GM18526 (cell line): ENCODE results near the gene ANAPC16.
A peak's percentile ranks its signal among the peaks of the same experiment; 100 is the strongest.

Source experiments
- POLR2A ChIP-seq: IDR thresholded peaks from 3 replicates; pipeline ENCODE4 v1.6.1; 2011; ENCODE audit not compliant: insufficient read length; ENCODE audit errors: extremely low read depth

ANAPC16 gene

GRCh38 chr10:72255977-72256729, 40.3 kb downstream of the ANAPC16 start:
- no peak for TF ChIP-seq POLR2A

GRCh38 chr10:72257051-72257892, 41.5 kb downstream of the ANAPC16 start:
- TF ChIP-seq POLR2A: no peak

GRCh38 chr10:72258617-72259016, 42.8 kb downstream of the ANAPC16 start:
- TF ChIP-seq POLR2A: no peak

- TF ChIP-seq POLR2A: no peak
Observed at GRCh38 chr10:72259491-72260238, 43.9 kb downstream of the ANAPC16 start.

GRCh38 chr10:72260239-72260975, 44.6 kb downstream of the ANAPC16 start:
- TF ChIP-seq POLR2A: peak; percentile 21

- TF ChIP-seq POLR2A: peak; percentile 20
Observed at GRCh38 chr10:72260976-72261783, 45.4 kb downstream of the ANAPC16 start.

GRCh38 chr10:72261784-72262404, 46.1 kb downstream of the ANAPC16 start:
- no peak for TF ChIP-seq POLR2A

GRCh38 chr10:72263613-72264241, 47.9 kb downstream of the ANAPC16 start:
- TF ChIP-seq POLR2A: no peak

GRCh38 chr10:72264536-72264935, 48.7 kb downstream of the ANAPC16 start:
- no peak for TF ChIP-seq POLR2A

GRCh38 chr10:72265508-72265907, 49.7 kb downstream of the ANAPC16 start:
- no peak for TF ChIP-seq POLR2A

GRCh38 chr10:72265990-72266865, 50.4 kb downstream of the ANAPC16 start:
- no peak for TF ChIP-seq POLR2A

- no peak for TF ChIP-seq POLR2A
Observed at GRCh38 chr10:72267381-72267780, 51.6 kb downstream of the ANAPC16 start.
